Fibroblast of the aortic adventitia (primary cell): ENCODE data around the gene OR13H1. TPM values are rescaled to one million over a fixed set of nuclear protein-coding genes. Genes with fewer than 3 reads are reported as not detected.
"Not testable (repeated sequence)": the region's sequence is repeated elsewhere in the genome, so short reads cannot be mapped to it uniquely, and the experiment has no call there.

Source experiments
- DNase-seq: peaks from one replicate; pipeline ENCODE4 v3.0.0-alpha.2; 2010; ENCODE audit warnings: low read depth
- H3K4me3 ChIP-seq: 2 replicates; pipeline ENCODE4 v1.5.1; 2011; ENCODE audit warnings: low read depth, mild to moderate bottlenecking, control low read depth, low read length, moderate library complexity
- total RNA-seq: library from RNA; depleted of rRNA; stranded (reverse); fragments of >200 nt; gene quantifications from 2 replicates; pipeline ENCODE4 v1.2.3, GENCODE V29; 2012; ENCODE audit warnings: low replicate concordance
- TF ChIP-seq, protein P1 (sequence below): IDR thresholded peaks from 2 replicates; pipeline ENCODE4 v1.5.1; 2011; ENCODE audit warnings: mild to moderate bottlenecking, low read length, control low read depth, inconsistent platforms; ENCODE audit not compliant: insufficient read depth

OR13H1 gene
- total RNA-seq, 1 donor = not detected

DNA sequence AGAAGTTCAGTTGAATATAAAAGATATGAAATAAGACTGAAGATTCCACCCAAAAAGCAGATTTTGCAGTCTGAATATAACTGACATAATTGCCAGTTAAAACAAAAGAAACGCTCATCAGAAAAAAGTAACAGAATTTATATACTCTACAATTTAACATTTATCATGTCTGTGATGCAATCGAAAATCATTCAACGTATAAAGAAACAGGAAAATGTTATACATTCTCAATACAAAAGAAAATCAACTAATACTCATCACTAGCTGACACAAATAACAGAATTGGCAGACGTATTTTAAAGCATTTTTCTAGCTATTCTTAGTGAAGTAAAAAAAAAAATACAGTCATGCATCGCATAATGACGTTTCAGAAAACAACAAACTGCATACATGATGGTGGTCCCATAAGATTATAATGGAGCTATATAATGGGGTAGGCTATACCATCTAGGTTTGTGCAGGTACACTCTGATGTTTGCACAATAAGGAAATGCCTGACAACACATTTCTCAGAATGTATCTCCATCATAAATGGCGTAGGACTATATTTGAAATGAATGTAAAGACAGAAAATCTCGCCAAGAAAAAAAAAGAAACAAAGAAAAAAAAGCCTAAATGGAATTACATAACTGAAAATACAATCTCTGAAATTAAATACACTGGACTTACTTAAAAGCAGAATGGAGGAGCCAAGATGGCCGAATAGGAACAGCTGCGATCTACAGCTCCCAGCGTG, 34.3 kb downstream of the OR13H1 start:
- TF ChIP-seq, protein P1, sequence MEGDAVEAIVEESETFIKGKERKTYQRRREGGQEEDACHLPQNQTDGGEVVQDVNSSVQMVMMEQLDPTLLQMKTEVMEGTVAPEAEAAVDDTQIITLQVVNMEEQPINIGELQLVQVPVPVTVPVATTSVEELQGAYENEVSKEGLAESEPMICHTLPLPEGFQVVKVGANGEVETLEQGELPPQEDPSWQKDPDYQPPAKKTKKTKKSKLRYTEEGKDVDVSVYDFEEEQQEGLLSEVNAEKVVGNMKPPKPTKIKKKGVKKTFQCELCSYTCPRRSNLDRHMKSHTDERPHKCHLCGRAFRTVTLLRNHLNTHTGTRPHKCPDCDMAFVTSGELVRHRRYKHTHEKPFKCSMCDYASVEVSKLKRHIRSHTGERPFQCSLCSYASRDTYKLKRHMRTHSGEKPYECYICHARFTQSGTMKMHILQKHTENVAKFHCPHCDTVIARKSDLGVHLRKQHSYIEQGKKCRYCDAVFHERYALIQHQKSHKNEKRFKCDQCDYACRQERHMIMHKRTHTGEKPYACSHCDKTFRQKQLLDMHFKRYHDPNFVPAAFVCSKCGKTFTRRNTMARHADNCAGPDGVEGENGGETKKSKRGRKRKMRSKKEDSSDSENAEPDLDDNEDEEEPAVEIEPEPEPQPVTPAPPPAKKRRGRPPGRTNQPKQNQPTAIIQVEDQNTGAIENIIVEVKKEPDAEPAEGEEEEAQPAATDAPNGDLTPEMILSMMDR = no peak
- DNase-seq = no peak
- H3K4me3 ChIP-seq = no peak overlapping the region

DNA sequence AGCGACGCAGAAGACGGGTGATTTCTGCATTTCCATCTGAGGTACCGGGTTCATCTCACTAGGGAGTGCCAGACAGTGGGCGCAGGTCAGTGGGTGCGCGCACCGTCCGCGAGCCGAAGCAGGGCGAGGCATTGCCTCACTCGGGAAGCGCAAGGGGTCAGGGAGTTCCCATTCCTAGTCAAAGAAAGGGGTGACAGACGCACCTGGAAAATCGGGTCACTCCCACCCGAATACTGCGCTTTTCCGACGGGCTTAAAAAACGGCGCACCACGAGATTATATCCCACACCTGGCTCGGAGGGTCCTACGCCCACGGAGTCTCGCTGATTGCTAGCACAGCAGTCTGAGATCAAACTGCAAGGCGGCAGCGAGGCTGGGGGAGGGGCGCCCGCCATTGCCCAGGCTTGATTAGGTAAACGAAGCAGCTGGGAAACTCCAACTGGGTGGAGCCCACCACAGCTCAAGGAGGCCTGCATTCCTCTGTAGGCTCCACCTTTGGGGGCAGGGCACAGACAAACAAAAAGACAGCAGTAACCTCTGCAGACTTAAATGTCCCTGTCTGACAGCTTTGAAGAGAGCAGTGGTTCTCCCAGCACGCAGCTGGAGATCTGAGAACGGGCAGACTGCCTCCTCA, 35.0 kb downstream of the OR13H1 start:
- DNase-seq, H3K4me3 ChIP-seq: not testable (repeated sequence)

DNA sequence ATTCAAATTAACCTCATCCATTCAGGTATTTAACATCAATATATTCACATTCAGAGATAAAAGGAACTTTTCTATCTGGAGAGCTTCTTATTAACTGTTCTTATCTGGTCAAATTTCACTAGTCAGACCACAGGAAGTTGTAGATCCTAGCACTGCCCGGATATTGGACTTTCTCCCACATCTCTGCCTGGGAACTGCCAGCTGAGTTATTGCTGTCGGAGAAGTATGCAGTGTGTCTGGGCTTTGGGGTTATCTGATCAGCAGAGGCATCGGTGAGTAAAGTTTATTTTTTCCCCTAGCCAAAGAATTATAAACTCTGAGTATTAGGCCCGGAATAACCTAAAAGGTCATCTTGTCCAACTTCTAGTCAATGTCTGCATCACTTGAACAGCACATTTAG, 45.1 kb downstream of the OR13H1 start:
- DNase-seq = peak; percentile 20
- TF ChIP-seq, protein P1 = no peak
- H3K4me3 ChIP-seq = no peak overlapping the region
